AG10803 (cell line): ENCODE measurements around the gene THAP11.

Experiments
- DNase-seq: peaks from one replicate; pipeline ENCODE4 v3.0.0; 2010; ENCODE audit warnings: low read depth
- H3K4me3 ChIP-seq: 2 replicates; pipeline ENCODE4 v1.5.1; 2011; ENCODE audit warnings: mild to moderate bottlenecking, low read length, control low read depth
- CTCF ChIP-seq: conservative IDR thresholded peaks from 2 replicates; pipeline ENCODE4 v1.5.1; 2011; ENCODE audit warnings: mild to moderate bottlenecking, low read length, control low read depth, inconsistent platforms

Gene THAP11

DNA sequence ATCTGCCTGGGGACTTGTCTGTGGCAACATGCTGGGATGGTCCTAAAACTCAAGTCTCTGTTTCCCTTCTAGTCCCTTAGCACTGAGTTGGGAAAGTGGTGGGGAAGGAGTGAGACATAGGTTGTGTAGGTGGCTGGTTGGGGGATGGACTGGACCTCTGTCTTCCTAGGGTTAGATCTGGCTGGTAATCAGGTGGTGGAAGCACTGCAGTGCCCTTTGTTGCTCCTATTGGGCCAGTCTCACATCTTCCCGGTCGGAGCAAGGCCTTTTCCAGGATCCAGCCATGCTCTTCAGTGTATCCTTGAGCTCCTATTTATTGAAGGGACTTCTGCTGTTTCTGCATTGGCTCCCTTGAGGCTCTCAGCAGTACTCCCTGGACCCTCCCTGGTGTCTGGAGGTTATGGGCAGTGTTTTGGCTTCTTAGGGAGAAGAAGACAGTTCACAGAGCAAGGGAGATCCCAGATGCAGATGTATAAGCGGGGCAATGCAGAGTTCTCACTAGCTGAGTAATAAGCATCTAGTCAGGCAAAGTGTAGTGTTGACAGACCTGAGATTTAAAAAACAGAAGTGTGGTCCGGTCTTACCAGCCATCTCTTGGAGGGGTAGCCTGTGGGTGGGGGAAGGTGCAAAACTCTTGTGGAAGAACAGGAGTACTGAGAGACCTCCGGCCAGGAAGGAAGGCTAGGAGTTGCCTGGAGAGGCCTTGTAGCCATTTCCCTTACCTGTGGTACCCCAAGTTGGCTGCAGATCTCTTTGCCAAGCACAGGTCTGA lies 3.4 kb downstream of the THAP11 start:
- TF ChIP-seq CTCF: no peak

DNA sequence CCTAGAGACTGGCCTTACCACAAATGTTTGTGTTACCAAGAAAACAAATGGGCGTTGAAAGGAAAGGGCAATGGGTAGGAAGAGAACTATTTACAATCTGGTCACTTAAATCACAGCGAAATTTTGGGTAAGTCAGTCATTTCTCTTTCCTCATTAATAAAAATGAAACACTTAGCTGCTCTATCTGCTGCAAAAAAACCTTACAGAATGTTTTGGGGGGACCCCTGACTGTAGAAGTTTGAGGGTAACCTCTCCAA lies 3.9 kb downstream of the THAP11 start:
- DNase-seq: no peak
- no peak for TF ChIP-seq CTCF
- H3K4me3 ChIP-seq: peak overlapping the region; percentile 88

More for the DNA sequence above, 3.4 kb downstream of the THAP11 start:
- DNase-seq: no peak
- H3K4me3 ChIP-seq: peak overlapping the region; percentile 88

GRCh38 chr16:67846320-67847063 lies 4.4 kb downstream of the THAP11 start, which contains the start of gene NUTF2:
Gene NUTF2 (plus strand): TSS chr16:67846933. CDS start chr16:67865131, 18,198 bp downstream.
- DNase-seq: peak; percentile 90
- no peak for TF ChIP-seq CTCF
- peak within 1 kb of the TSS; percentile 88 for H3K4me3 ChIP-seq

- H3K4me3 ChIP-seq: peak within 1 kb of the TSS; percentile 88
- TF ChIP-seq CTCF: no peak
- DNase-seq: peak; percentile 72
These were observed 5.1 kb downstream of the THAP11 start, which contains the start of gene CENPT for GRCh38 chr16:67847064-67847861. Gene CENPT (minus strand): TSS chr16:67847693. CDS start chr16:67833859, 13,834 bp downstream.

GRCh38 chr16:67848118-67848517 lies 6.0 kb downstream of the THAP11 start:
- DNase-seq: no peak
- no peak for TF ChIP-seq CTCF
- peak overlapping the region; percentile 88 for H3K4me3 ChIP-seq

DNA sequence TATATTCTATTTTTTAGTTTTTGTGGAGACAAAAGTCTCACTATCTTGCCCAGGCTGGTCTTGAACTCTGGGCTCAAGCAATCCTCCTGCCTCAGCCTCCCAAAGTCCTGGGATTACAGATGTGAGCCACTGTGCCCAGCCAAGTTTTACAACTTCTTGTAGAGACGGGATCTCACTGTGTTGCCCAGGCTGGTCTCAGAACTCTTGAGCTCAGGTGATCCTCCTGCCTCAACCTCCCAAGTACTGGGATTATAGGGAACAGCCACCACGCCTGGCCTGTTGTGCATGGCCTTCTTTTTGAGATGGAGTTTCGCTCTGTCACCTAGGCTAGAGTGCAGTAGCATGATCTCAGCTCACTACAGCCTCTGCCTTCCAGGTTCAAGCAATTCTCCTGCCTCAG lies 11.6 kb downstream of the THAP11 start:
- no peak overlapping the region for H3K4me3 ChIP-seq
- TF ChIP-seq CTCF: no peak
- DNase-seq: no peak
